ENCODE measurements around the gene SLC4A5. TPM values are rescaled to one million over a fixed set of nuclear protein-coding genes. Genes with fewer than 3 reads are reported as not detected.
A peak's percentile ranks its signal among the peaks of the same experiment; 100 is the strongest.
"Not testable (repeated sequence)": the region's sequence is repeated elsewhere in the genome, so short reads cannot be mapped to it uniquely, and the experiment has no call there.

Gene SLC4A5
- total RNA-seq, 1 donor from 2014 or later, result 3.0 TPM

- H3K36me3 Mint-ChIP-seq (ENCODE audit: low read depth), result no peaks in the 10 kb centered on the region
- H3K27ac Mint-ChIP-seq (ENCODE audit: unreplicated experiment), result no peak overlapping the region
- H3K4me1 Mint-ChIP-seq, result peaks cover 37% of the 10 kb centered on the region
- peaks cover 2% of the 10 kb centered on the region for H3K9me3 Mint-ChIP-seq
- DNase-seq (ENCODE audit: low read depth, low spot score), result no peak
- peaks cover 6% of the 10 kb centered on the region for H3K27me3 Mint-ChIP-seq (ENCODE audit: low read depth)
- TF ChIP-seq CTCF (conservative IDR thresholded peaks at IDR 0.05), result no peak
- H3K4me3 Mint-ChIP-seq, result peak overlapping the region; percentile 34
These were observed 146.2 kb downstream of the SLC4A5 start for GRCh38 chr2:74197049-74197448.

DNA sequence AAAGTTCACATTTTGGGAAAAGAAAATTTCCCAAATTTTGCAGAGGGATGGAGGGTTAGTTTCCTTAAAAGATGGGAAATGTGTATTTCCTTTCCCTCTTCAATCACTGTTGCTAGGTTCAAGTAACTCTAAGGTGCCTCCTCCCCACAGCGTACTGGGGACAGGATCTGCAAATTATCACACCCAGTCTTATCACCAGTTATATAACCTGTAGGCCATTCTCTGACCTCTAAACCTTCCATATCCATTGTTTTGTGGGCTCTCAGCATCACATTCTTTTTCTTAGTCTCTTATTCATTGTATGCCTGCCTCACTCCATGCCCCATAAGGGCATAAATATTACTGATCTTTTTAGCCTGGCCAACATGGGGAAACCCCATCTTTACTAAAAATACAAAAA, 148.4 kb downstream of the SLC4A5 start:
- H3K36me3 Mint-ChIP-seq (ENCODE audit: low read depth), result no peaks in the 10 kb centered on the region
- H3K4me3 Mint-ChIP-seq, result no peak overlapping the region
- H3K27me3 Mint-ChIP-seq (ENCODE audit: low read depth), result peaks cover 19% of the 10 kb centered on the region
- no peak overlapping the region for H3K27ac Mint-ChIP-seq (ENCODE audit: unreplicated experiment)
- no peak for TF ChIP-seq CTCF (conservative IDR thresholded peaks at IDR 0.05)
- H3K4me1 Mint-ChIP-seq, result peaks cover 17% of the 10 kb centered on the region
- no peak for DNase-seq (ENCODE audit: low read depth, low spot score)
- peaks cover 2% of the 10 kb centered on the region for H3K9me3 Mint-ChIP-seq

- H3K27me3 Mint-ChIP-seq (ENCODE audit: low read depth), result peaks cover 29% of the 10 kb centered on the region
- H3K4me3 Mint-ChIP-seq, result no peak overlapping the region
- H3K36me3 Mint-ChIP-seq (ENCODE audit: low read depth), result no peaks in the 10 kb centered on the region
- H3K4me1 Mint-ChIP-seq, result no peaks in the 10 kb centered on the region
- DNase-seq (ENCODE audit: low read depth, low spot score), result no peak
- TF ChIP-seq CTCF (conservative IDR thresholded peaks at IDR 0.05), result no peak
- H3K27ac Mint-ChIP-seq (ENCODE audit: unreplicated experiment), result no peak overlapping the region
- no peaks in the 10 kb centered on the region for H3K9me3 Mint-ChIP-seq
These were observed 151.4 kb downstream of the SLC4A5 start for GRCh38 chr2:74191596-74192380.

- H3K27ac Mint-ChIP-seq (ENCODE audit: unreplicated experiment), result no peak overlapping the region
- no peaks in the 10 kb centered on the region for H3K4me1 Mint-ChIP-seq
- no peak for TF ChIP-seq CTCF (conservative IDR thresholded peaks at IDR 0.05)
- H3K27me3 Mint-ChIP-seq (ENCODE audit: low read depth), result peaks cover 31% of the 10 kb centered on the region
- DNase-seq (ENCODE audit: low read depth, low spot score), result no peak
- H3K4me3 Mint-ChIP-seq, result no peak overlapping the region
- H3K36me3 Mint-ChIP-seq (ENCODE audit: low read depth), result no peaks in the 10 kb centered on the region
- no peaks in the 10 kb centered on the region for H3K9me3 Mint-ChIP-seq
These were observed 154.5 kb downstream of the SLC4A5 start for GRCh38 chr2:74188696-74189095.

- no peak overlapping the region for H3K27ac Mint-ChIP-seq (ENCODE audit: unreplicated experiment)
- H3K36me3 Mint-ChIP-seq (ENCODE audit: low read depth), result no peaks in the 10 kb centered on the region
- TF ChIP-seq CTCF (conservative IDR thresholded peaks at IDR 0.05), result no peak
- DNase-seq (ENCODE audit: low read depth, low spot score), result no peak
- peaks cover 31% of the 10 kb centered on the region for H3K27me3 Mint-ChIP-seq (ENCODE audit: low read depth)
- H3K4me1 Mint-ChIP-seq, result no peaks in the 10 kb centered on the region
- peak overlapping the region; percentile 5 for H3K4me3 Mint-ChIP-seq
- H3K9me3 Mint-ChIP-seq, result no peaks in the 10 kb centered on the region
These were observed 155.1 kb downstream of the SLC4A5 start for GRCh38 chr2:74188018-74188601.

DNA sequence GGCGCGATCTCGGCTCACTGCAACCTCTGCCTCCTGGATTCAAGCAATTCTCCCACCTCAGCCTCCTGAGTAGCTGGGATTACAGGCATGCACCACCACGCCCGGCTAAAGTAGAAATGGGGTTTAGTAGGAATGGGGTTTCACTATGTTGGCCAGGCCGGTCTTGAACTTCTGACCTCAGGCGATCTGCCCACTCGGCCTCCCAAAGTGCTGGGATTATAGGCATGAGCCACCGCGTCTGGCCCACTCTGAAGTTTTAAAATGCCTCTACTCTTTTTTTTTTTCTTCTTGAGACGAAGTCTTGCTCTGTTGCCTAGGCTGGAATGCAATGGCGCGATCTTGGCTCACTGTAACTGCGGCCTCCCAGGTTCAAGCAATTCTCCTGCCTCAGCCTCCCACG, 156.5 kb downstream of the SLC4A5 start:
- not testable (repeated sequence) for H3K9me3 Mint-ChIP-seq; DNase-seq (ENCODE audit: low read depth, low spot score); H3K4me1 Mint-ChIP-seq; H3K4me3 Mint-ChIP-seq; H3K27ac Mint-ChIP-seq (ENCODE audit: unreplicated experiment); H3K36me3 Mint-ChIP-seq (ENCODE audit: low read depth)
- H3K27me3 Mint-ChIP-seq (ENCODE audit: low read depth), result peaks cover 21% of the 10 kb centered on the region
